ENCODE measurements around the gene GATAD2B.
"Not testable (repeated sequence)": the region's sequence is repeated elsewhere in the genome, so short reads cannot be mapped to it uniquely, and the experiment has no call there.

DNA sequence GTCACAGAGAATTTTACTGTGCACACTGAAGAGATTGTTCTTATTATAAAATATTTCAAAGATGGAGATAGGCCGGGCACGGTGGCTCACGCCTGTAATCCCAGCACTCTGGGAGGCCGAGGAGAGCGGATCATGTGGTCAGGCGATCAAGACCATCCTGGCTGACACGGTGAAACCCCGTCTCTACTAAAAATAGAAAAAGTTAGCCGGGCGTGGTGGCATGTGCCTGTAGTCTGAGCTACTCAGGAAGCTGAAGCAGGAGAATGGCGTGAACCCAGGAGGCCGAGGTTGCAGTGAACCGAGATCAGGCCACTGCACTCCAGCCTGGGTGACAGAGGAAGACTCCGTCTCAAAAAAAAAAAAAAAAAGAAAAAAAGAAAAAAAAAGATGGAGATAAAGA is 82.0 kb downstream of the GATAD2B start:
- TF ChIP-seq, protein P1, sequence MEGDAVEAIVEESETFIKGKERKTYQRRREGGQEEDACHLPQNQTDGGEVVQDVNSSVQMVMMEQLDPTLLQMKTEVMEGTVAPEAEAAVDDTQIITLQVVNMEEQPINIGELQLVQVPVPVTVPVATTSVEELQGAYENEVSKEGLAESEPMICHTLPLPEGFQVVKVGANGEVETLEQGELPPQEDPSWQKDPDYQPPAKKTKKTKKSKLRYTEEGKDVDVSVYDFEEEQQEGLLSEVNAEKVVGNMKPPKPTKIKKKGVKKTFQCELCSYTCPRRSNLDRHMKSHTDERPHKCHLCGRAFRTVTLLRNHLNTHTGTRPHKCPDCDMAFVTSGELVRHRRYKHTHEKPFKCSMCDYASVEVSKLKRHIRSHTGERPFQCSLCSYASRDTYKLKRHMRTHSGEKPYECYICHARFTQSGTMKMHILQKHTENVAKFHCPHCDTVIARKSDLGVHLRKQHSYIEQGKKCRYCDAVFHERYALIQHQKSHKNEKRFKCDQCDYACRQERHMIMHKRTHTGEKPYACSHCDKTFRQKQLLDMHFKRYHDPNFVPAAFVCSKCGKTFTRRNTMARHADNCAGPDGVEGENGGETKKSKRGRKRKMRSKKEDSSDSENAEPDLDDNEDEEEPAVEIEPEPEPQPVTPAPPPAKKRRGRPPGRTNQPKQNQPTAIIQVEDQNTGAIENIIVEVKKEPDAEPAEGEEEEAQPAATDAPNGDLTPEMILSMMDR (IDR thresholded peaks at IDR 0.05): not testable (repeated sequence)
- not testable (repeated sequence) for TF ChIP-seq POLR2A, EP300 (IDR thresholded peaks at IDR 0.05)

Data from ovary (tissue), 3 donors.